Activated T-cell treated with anti-CD3 and anti-CD28 coated beads, Interleukin-2, amount 50 U/mL, for 24 hours (primary cell): ENCODE data around the gene CD74.
"Not testable (repeated sequence)": the region's sequence is repeated elsewhere in the genome, so short reads cannot be mapped to it uniquely, and the experiment has no call there.

Source experiments
- DNase-seq: peaks from one replicate; pipeline ENCODE4 v3.0.0-alpha.2; 2020
- H3K27ac Mint-ChIP-seq: 2 replicates; pipeline ENCODE4 v1.8.0; 2020; ENCODE audit warnings: mild to moderate bottlenecking, mixed read lengths
- H3K27me3 Mint-ChIP-seq: 2 replicates; pipeline ENCODE4 v1.8.0; 2020; ENCODE audit warnings: mixed read lengths
- H3K36me3 Mint-ChIP-seq: 2 replicates; pipeline ENCODE4 v1.8.0; 2020; ENCODE audit warnings: low read depth, mixed read lengths
- H3K4me1 Mint-ChIP-seq: 2 replicates; pipeline ENCODE4 v1.8.0; 2020; ENCODE audit warnings: low read depth, mixed read lengths
- H3K4me3 Mint-ChIP-seq: 2 replicates; pipeline ENCODE4 v1.8.0; 2020; ENCODE audit warnings: mild to moderate bottlenecking, moderate library complexity, mixed read lengths
- H3K9me3 Mint-ChIP-seq: 2 replicates; pipeline ENCODE4 v1.8.0; 2020; ENCODE audit warnings: mixed read lengths

CD74 gene

DNA sequence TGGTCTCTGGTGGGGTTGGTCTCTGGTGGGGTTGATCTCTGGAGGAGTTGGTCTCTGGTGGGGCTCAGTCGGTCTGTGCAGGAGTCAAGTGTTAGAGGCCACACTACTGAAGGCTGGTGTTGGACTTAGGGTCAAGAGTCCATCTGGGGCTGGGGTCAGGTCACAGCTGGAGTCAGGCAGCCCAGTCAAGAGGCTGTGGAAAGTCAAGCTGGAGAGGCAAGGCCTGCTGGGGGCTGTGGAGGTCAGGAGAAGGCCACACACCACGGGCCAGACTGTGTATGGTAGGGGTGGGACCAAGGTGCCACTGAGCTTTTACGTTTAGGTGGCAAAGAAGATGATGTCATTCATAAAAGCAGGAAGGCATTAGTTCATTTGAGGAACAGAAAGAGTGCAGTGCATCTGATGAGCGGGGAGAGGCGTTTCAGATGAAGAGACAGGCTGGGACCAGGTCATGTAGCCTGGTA is 16.7 kb upstream of the CD74 start:
- H3K4me1 Mint-ChIP-seq, result no peaks in the 10 kb centered on the region
- H3K27ac Mint-ChIP-seq, result no peak overlapping the region
- H3K27me3 Mint-ChIP-seq, result no peaks in the 10 kb centered on the region
- no peak for DNase-seq
- H3K36me3 Mint-ChIP-seq, result no peaks in the 10 kb centered on the region
- no peak overlapping the region for H3K4me3 Mint-ChIP-seq
- no peaks in the 10 kb centered on the region for H3K9me3 Mint-ChIP-seq

DNA sequence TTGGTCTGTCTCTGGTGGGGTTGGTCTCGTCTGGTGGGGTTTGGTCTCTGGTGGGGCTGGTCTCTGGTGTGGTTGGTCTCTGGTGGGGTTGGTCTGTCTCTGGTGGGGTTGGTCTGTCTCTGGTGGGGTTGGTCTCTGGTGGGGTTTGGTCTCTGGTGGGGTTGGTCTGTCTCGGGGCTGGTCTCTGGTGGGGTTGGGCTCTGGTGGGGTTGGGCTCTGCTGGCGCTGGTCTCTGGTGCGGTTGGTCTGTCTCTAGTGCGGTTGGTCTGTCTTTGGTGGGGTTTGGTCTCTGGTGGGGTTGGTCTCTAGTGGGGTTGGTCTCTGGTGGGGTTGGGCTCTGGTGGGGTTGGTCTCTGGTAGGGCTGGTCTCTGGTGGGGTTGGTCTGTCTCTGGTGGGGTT is 16.3 kb upstream of the CD74 start:
- Mint-ChIP-seq H3K9me3 (no peaks in the 10 kb centered on the region), H3K36me3 (no peaks in the 10 kb centered on the region), H3K4me3 (no peak overlapping the region), H3K4me1 (no peaks in the 10 kb centered on the region), H3K27ac (no peak overlapping the region), H3K27me3 (no peaks in the 10 kb centered on the region)
- DNase-seq, result no peak

DNA sequence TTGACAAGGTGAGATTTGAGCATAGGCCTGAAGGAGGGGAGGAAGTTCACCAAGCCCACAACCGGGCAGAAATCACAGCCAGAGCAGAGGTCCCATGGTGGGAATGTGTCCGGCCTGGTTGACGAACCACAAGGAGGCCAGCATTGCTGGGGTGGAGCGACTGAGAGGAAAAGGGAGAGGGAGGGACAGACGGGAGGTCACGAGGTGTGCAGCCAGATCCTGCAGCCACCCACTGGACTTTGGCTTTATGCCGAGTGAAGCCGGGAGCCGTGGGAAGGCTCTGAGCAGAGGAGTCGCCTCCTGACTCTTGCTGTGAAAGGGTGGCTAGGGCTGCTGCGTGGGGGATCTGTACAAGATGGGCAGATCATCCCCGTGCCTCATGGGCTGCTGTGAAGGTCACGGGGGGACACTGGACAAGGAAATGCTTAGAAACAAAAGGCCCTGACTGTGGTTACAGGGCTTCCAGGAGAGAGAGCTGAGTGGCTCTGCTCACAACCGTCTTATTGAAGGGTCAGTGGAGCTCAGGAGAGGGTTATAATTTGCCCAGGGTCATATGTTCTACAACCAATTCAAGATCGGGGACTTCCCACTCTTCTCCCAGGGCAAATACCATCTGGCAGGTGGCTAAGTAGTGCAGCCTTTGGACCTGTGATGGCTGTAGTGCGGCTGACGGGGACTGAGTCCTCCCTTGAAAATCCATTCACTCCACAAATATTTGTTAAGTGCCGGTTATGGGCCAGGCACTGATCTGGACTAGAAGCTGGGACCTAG is 15.6 kb upstream of the CD74 start:
- Mint-ChIP-seq H3K4me1 (no peaks in the 10 kb centered on the region), H3K4me3 (no peak overlapping the region), H3K27ac (no peak overlapping the region), H3K36me3 (no peaks in the 10 kb centered on the region), H3K27me3 (no peaks in the 10 kb centered on the region), H3K9me3 (no peaks in the 10 kb centered on the region)
- no peak for DNase-seq

DNA sequence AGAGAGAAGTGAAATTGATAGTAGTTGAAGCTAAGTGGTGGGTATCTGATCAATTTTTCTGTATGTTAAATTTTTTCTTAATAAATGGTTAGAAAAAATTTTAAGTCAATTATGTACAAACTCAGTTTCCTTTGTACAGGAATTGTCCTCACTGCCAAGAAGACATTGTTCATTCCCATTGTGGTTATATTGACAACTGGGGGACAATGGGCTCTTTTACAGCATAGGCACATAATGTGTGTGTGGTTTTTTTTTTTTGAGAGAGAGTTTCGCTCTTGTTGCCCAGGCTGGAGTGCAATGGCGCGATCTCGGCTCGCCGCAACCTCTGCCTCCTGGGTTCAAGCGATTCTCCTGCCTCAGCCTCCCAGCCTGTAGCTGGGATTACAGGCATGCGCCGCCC is 13.5 kb upstream of the CD74 start:
- H3K27me3 Mint-ChIP-seq, H3K27ac Mint-ChIP-seq, H3K9me3 Mint-ChIP-seq, H3K36me3 Mint-ChIP-seq, H3K4me1 Mint-ChIP-seq, H3K4me3 Mint-ChIP-seq, DNase-seq: not testable (repeated sequence)

DNA sequence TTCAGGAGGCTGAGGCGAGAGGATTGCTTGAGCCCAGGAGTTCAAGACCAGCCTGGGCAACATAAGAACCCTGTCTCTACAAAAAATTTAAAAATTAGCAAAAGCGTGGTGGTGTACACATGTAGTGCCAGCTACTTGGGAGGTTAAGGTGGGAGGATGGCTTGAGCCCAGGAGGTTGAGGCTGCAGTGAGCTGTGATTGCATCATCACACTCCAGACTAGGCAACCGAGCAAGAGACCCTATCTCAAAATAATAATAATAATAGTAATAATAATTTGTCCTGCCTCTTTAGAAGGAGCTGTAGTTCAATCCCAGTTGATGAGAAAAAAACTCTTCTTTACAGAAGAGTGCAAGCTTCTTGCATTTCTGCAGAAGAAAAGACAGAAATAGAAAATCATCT is 10.0 kb upstream of the CD74 start:
- H3K4me1 Mint-ChIP-seq, result no peaks in the 10 kb centered on the region
- no peaks in the 10 kb centered on the region for H3K36me3 Mint-ChIP-seq
- no peaks in the 10 kb centered on the region for H3K27me3 Mint-ChIP-seq
- H3K27ac Mint-ChIP-seq, result no peak overlapping the region
- H3K4me3 Mint-ChIP-seq, result no peak overlapping the region
- no peak for DNase-seq
- no peaks in the 10 kb centered on the region for H3K9me3 Mint-ChIP-seq

DNA sequence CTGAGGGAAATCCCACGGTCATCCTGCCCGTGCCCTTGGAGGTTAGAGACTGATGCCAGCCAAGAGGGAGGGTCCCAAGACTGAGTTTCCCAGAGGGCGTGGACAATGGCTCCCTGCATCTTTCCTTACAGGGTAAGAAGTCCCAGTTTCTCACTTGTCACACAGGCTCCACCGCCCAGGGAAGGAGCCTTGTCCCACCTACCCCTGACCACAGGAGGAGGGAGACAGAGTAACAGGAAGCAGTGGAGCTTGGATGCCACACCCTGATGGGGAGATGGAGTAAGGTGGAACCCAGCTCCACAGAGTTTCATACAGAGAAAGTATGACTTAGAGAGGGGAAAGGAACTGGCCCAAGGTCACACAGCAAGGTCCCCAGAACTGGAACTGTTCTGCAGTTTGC is 9.4 kb upstream of the CD74 start:
- Mint-ChIP-seq H3K4me3 (no peak overlapping the region), H3K4me1 (no peaks in the 10 kb centered on the region), H3K9me3 (no peaks in the 10 kb centered on the region), H3K27me3 (no peaks in the 10 kb centered on the region), H3K36me3 (no peaks in the 10 kb centered on the region), H3K27ac (no peak overlapping the region)
- DNase-seq, result no peak

DNA sequence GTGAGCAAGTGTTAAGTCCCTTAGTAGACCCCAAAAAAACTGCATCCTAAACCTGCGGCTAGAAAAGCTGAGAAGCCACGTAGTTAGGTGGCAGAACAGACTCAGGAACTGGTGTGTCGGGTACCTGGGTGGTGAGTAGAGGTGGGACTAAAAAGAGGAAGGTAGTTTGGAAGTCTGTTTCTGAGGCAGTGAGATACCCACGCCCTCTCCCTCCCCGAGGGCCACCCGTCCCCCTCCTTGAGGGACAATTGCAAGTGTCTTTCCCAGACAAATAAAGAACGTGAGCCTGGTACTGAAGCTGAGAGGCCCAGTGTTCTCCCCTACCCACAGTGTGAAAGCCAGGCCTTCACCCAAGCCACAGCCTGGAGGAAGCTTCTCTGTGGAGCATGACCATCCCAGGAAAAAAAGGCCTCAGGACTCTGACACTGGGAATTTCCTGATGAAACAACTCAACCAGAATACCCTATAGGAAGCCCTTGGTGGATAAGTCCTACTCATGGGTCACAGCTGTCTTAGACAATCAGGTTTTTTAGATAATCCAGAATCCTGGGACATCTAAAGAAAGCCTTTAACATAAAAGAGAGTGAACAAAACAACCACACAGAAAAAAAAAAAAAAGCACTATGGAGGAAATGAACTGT is 7.0 kb upstream of the CD74 start:
- H3K9me3 Mint-ChIP-seq, result no peaks in the 10 kb centered on the region
- no peaks in the 10 kb centered on the region for H3K4me1 Mint-ChIP-seq
- no peaks in the 10 kb centered on the region for H3K36me3 Mint-ChIP-seq
- DNase-seq, result no peak
- H3K27me3 Mint-ChIP-seq, result no peaks in the 10 kb centered on the region
- H3K27ac Mint-ChIP-seq, result no peak overlapping the region
- no peak overlapping the region for H3K4me3 Mint-ChIP-seq

DNA sequence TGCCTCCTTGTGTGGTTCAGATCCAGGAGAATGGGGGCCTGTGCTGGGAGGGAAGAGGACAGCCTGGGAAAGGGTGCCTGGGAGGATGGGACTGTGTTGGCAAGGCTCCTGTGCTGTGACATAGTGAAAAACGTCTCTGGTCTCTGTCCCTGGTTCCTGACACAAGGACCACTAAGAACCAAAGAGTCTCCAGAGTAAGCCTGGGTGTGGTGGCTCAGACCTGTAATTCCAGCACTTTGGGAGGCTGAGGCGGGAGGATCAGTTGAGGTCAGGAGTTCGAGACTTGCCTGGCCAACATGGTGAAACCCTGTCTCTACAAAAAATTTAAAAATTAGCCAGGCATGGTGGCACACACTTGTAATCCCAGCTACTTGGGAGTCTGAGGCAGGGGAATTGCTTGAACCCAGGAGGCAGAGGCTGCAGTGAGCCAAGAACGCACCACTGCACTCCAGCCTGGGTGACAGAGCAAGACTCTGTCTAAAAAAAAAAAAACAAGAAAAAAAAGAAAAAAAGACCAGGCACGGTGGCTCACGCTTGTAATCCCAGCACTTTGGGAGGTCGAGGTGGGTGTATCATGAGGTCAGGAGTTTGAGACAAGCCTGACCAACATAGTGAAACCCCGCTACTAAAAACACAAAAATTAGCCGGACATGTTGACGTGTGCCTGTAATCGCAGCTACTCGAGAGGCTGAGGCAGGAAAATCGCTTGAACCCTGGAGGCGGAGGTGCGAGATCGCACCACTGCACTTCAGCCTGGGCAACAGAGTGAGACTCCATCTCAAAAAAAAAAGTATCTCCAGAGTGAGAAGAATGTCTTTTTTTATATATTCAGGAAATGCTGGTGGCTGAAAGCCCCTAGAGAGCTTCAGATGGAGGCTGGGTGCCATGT is 1.4 kb upstream of the CD74 start:
- peak; percentile 31 for DNase-seq
- peak overlapping the region; percentile 99 for H3K27ac Mint-ChIP-seq
- H3K9me3 Mint-ChIP-seq, H3K27me3 Mint-ChIP-seq, H3K4me3 Mint-ChIP-seq: not testable (repeated sequence)
- H3K4me1 Mint-ChIP-seq, result peaks cover 36% of the 10 kb centered on the region
- peaks cover 15% of the 10 kb centered on the region for H3K36me3 Mint-ChIP-seq

DNA sequence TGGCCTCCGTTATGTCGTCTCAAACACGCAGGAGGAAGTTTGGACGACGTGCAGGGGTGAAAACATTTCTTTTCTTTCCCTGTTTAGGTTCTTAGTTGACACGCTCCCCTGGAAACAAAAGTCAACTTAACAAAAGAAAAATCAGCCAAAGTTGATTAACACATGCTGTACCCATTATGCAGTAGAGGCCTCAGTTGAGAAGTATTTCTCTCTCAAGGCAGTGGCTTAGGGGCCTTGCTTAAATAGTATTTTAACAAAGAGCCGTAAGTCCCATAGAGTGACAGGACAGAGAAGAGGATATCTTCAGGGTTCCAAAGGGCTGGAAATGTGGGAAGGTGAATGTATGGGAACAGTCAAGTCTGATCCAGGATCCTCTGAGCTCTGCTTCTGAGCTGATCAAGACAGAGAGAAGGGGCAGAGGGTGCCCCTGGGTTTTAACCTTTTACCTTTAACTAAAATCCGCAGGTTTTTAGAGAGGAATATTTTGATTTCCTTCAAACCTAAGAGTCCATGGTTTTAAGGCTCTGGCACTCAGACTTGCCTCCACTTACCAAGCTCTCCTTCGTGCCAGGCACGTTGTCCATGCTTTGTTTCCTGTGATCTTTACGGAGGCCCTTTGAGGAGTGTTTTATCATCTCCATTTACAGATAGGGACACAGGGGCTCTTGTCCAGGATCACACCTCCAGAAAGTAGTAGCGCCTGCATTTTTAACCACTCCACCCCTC is 629 bp upstream of the CD74 start:
- DNase-seq, result no peak
- H3K27ac Mint-ChIP-seq, result peak overlapping the region; percentile 99
- peak overlapping the region; percentile 97 for H3K4me3 Mint-ChIP-seq
- peaks cover 41% of the 10 kb centered on the region for H3K4me1 Mint-ChIP-seq
- H3K9me3 Mint-ChIP-seq, result no peaks in the 10 kb centered on the region
- peaks cover 22% of the 10 kb centered on the region for H3K36me3 Mint-ChIP-seq
- H3K27me3 Mint-ChIP-seq, result no peaks in the 10 kb centered on the region

DNA sequence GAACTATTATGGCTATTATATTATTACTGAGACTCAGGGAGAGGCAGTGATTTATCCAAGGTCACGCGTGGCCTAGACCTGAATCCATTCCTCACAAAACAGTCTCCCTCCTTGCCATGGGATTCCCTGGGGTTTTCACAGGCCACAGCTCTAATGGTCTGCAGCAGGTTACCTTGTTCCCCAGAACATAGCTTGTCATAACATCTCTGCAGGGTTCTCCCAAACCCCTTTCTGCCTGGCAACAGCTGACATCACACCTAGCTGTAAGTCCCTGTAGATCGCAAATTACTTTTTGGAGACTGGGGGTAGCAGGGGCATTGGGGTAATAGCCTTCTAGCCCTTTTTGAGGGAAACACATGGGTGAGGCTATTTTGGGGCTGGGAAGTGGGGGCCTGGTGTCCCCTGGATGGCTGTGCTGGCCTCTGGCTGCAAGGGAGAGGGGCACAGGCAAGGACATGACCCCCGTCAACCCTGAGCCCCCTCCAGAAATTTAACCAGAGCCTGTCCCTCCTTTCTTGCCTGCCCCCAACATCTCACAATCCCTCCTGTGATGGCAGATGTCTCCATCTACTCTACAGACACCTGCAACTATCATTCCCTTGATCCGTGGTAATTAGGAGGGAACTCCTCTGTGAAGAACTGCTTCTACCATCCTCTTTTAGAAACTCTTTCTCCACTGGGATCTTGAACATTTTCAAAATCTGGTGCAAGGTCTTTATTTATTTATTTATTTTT is 1.3 kb downstream of the CD74 start:
- Mint-ChIP-seq H3K4me3 (peak overlapping the region; percentile 97), H3K27me3 (no peaks in the 10 kb centered on the region), H3K27ac (peak overlapping the region; percentile 99), H3K4me1 (peaks cover 44% of the 10 kb centered on the region), H3K36me3 (peaks cover 40% of the 10 kb centered on the region), H3K9me3 (no peaks in the 10 kb centered on the region)
- peak; percentile 72 for DNase-seq

DNA sequence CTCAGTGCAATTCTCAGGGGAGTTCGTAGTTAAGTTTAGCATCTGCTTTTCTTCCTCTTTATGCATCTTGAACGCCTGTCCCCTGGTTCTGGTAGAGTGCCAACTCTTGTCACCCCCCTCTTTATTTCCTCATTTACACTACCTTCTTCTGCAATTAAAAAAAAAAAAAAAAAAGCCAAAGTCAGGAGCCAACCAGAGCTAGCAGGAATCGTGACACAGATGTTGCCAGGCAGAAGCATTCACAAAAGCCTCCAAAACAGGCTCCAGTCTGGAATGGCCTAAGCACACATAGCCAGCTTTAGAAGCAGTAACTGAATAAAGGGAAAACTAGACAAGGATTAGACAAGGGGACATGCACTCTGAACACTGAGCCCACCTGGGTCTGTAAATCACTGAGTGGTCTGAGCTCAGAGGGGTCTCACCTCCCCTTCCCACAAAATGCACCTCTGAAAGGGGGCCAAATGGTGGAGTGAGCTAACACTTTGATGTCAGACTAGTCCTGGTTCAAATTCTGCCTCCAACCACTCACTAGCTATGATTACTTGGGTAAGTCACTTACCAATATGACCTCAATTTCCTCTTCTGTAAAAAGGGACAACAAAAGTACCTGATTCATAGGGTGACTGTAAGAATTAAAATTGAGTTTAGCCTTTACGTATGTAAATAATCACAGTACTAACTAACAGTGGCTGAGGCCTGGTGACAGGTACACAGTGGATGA is 2.0 kb downstream of the CD74 start:
- DNase-seq, result no peak
- Mint-ChIP-seq H3K9me3 (no peaks in the 10 kb centered on the region), H3K36me3 (peaks cover 47% of the 10 kb centered on the region), H3K4me3 (peak overlapping the region; percentile 97), H3K27me3 (no peaks in the 10 kb centered on the region), H3K4me1 (peaks cover 44% of the 10 kb centered on the region), H3K27ac (peak overlapping the region; percentile 99)

DNA sequence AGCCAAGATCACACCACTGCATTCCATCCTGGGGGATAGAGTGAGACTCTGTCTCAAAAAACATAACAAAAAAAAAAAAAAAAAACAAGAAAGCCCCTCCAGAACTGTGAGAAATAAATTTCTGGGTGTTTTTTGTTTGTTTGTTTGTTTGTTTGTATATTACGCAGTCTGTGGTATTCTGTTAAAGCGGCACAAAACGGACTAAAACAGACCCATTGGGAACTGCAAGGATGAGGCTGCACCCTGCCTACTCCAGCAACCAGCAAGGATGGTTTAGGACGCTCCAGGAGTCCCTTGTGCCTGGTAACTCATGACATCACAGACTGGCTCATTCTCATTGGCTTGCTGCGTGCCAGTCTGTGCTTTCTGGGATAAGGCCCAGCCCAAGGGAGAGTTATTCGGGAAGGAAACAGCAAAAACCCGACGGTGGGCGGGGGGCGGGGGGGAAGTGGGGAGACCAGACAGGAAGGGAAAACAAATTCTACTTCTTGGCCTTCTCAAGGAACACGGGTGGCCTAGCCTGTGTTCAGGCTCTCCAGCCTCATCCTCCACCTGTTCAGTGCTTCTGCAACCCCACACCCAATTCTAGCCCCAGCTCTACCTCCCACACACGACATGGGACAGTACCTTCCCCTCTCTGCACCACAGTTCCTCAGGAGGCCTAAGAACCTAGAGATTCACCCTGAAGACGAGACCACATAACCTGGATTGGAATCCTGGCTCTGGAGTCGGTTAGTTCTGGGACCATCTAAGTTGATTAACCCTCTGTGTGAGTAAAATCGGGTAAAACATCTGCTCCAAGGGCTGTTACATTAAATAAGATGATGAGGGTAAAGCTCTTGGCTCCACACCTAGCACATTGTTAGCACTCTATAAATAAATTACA is 2.8 kb downstream of the CD74 start:
- Mint-ChIP-seq H3K27me3 (no peaks in the 10 kb centered on the region), H3K4me1 (peaks cover 44% of the 10 kb centered on the region), H3K36me3 (peaks cover 54% of the 10 kb centered on the region), H3K4me3 (peak overlapping the region; percentile 97), H3K9me3 (no peaks in the 10 kb centered on the region), H3K27ac (peak overlapping the region; percentile 99)
- peak; percentile 58 for DNase-seq
